ENCODE results near the gene KHDC4. TPM values are rescaled to one million over a fixed set of nuclear protein-coding genes. Genes with fewer than 3 reads are reported as not detected.

KHDC4 gene
- total RNA-seq, 2 experiments from 2014 or later: 82.3 to 87.2 TPM

DNA sequence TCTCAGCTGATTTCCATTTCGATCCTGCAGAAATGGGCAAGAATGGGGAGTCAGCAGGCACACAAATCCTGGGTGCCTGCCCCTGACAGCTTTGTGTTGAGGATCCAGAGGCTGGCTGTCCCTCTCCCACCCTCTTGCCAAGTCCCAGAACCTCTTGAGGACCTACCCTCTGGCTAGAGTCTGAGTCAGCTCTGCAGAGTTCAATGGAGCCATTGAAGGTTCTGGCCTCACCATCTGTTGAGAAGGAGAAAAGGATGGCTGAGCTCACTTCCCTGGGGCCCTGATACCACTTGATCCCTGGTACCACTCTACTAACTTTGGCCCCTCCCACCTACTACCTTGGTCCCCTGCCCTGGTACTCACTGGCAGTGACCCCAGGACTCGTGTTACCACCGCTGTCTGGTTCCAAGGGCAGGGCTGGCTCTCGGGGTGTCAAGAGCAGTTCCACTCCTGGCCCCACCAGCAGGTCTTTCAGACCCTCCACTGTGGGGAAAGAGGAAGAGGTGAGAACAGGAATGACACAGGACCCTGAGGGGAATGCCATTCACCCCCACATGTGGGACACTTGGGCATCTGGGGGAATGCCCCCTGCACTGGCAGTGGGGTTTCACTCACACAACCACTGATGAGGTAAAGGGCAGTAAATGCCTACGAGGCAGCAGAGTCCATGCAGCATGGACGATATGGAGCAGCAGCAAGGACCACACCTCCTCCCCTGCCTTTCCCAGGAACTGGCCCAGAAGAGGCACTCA, 17.7 kb upstream of the KHDC4 start:
- Mint-ChIP-seq H3K4me3 (no peak overlapping the region), H3K4me1 (ENCODE audit: low read depth) (peaks cover 10% of the 10 kb centered on the region), H3K27me3 (ENCODE audit: low read depth) (no peaks in the 10 kb centered on the region), H3K9me3 (no peaks in the 10 kb centered on the region), H3K27ac (peak overlapping the region; percentile 61), H3K36me3 (ENCODE audit: low read depth) (peaks cover 49% of the 10 kb centered on the region)
- intact Hi-C loops (cut with micrococcal nuclease): no loop called here
- CTCF ChIA-PET: interaction anchor here (0.5 to 1.4 kb wide), 2 partner anchors 13 to 25 kb away, joined by 3 read pairs; no protein-coding TSS in a partner anchor
- DNase-seq: no peak

DNA sequence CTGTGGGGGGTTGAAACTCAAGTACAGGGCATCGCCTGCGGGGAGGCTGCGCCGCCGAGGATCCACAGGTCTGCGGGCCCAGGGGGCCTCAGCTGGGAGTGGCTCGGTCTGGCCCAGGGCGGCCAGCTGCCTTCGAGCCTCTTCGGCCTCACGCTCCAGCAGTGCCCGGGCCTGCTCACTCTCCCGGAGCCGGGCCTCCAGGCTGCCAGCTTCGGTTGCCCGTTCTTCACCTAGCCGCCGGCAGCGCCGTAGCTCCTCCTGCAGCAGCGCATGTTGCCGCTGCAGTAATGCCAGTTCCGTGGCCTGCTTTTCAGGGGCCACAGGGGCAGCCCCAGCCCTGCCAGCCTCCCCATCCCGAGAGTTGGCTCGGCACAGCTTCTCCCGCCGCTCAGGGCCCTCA, 16.6 kb upstream of the KHDC4 start:
- peaks cover 21% of the 10 kb centered on the region for H3K4me1 Mint-ChIP-seq (ENCODE audit: low read depth)
- intact Hi-C loops (cut with micrococcal nuclease): no loop called here
- H3K4me3 Mint-ChIP-seq: no peak overlapping the region
- no peaks in the 10 kb centered on the region for H3K27me3 Mint-ChIP-seq (ENCODE audit: low read depth)
- no peak overlapping the region for H3K27ac Mint-ChIP-seq
- peaks cover 58% of the 10 kb centered on the region for H3K36me3 Mint-ChIP-seq (ENCODE audit: low read depth)
- CTCF ChIA-PET: interaction anchor here (0.6 kb wide), 1 partner anchor 386 kb away, joined by 5 read pairs; no protein-coding TSS in a partner anchor
- DNase-seq: no peak
- no peaks in the 10 kb centered on the region for H3K9me3 Mint-ChIP-seq

DNA sequence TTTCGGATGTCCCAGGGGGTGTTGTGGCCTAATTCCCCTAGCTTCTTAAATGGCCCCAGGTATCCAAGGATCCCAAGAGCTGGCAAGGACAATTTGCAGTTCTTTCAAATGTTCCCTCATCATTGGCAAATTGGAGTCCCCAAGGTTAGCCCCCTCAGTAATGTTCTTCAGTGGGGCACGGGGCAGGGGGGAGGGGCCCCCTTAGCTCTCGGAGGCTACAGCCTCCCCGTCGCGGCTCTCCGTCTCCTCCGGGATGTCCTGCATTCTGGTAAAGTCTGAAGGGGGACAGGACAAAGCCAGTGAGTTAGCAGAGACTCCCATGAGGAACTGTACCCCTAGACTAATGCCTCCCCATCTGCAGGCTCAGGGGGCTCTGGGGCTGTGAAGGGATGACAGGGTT, 13.5 kb upstream of the KHDC4 start:
- H3K36me3 Mint-ChIP-seq (ENCODE audit: low read depth): peaks cover 50% of the 10 kb centered on the region
- H3K4me1 Mint-ChIP-seq (ENCODE audit: low read depth): peaks cover 48% of the 10 kb centered on the region
- H3K4me3 Mint-ChIP-seq: no peak overlapping the region
- no peaks in the 10 kb centered on the region for H3K27me3 Mint-ChIP-seq (ENCODE audit: low read depth)
- H3K27ac Mint-ChIP-seq: peak overlapping the region; percentile 99
- intact Hi-C loops (cut with micrococcal nuclease): loop anchor here (10.0 kb wide), 1 partner anchor 277 kb away; no protein-coding TSS in a partner anchor
- no peaks in the 10 kb centered on the region for H3K9me3 Mint-ChIP-seq
- CTCF ChIA-PET: interaction anchor here (0.8 to 1.3 kb wide), 2 partner anchors 23 to 29 kb away, joined by 3 to 6 read pairs; no protein-coding TSS in a partner anchor
- DNase-seq: no peak

DNA sequence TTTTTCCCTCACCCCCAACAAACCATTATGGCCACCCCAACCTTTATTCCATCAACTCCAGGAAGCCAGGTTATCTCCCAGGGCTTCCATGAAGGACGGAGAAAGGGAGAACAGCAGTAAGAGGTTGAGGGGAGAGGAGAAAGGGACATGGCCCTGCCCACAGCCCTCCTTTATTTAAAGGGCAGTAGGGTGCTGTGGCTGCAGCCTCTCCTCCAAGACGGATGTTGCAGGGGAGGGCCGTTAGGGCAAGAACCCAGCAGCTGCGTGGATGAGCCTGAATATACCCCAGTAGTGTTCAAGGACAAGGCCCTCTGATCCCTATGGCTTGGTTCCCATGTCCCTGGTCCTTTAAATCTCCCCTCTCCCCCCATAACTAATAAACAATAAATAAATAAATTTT, 13.1 kb upstream of the KHDC4 start:
- intact Hi-C loops (cut with micrococcal nuclease): loop anchor here (10.0 kb wide), 1 partner anchor 278 kb away; no protein-coding TSS in a partner anchor
- DNase-seq: no peak
- Mint-ChIP-seq H3K36me3 (ENCODE audit: low read depth) (peaks cover 46% of the 10 kb centered on the region), H3K4me3 (no peak overlapping the region), H3K4me1 (ENCODE audit: low read depth) (peaks cover 51% of the 10 kb centered on the region), H3K27me3 (ENCODE audit: low read depth) (no peaks in the 10 kb centered on the region), H3K27ac (peak overlapping the region; percentile 99), H3K9me3 (no peaks in the 10 kb centered on the region)
- CTCF ChIA-PET: interaction anchor here (1.3 kb wide), 1 partner anchor 30 kb away, joined by 6 read pairs; no protein-coding TSS in a partner anchor

DNA sequence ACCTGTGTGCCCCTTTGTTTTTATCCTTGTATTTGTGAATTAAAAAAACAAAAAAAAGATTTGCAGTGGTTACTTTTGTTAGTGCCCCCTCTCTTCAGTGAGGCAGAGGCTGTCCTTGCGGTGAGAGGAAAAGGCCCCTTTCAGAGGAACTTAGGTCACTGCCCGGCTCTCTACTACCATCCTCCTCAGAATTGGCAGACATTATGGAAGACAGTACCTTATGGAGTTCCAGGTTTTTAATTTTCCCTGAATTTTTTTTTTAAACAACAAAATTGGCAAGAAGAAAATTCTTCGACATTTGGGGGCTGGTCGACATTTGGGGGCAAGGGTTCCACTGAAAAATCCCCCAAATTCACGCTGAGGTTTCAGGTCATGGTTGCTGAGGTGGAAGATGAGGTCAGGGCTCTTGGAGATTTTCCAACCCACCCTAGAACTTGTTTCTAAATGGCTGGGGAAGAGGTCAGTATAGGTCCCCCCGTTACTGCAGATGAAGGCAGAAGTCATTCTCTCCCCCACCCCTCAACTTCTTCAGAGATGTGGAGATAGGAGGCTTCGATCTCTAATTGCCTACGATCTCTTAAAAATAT, 12.5 kb upstream of the KHDC4 start:
- H3K27me3 Mint-ChIP-seq (ENCODE audit: low read depth): no peaks in the 10 kb centered on the region
- peaks cover 41% of the 10 kb centered on the region for H3K36me3 Mint-ChIP-seq (ENCODE audit: low read depth)
- peak overlapping the region; percentile 99 for H3K27ac Mint-ChIP-seq
- intact Hi-C loops (cut with micrococcal nuclease): loop anchor here (1.0 to 10.0 kb wide), 4 partner anchors 8 to 278 kb away; partner anchors contain the start of gene KHDC4
- no peak overlapping the region for H3K4me3 Mint-ChIP-seq
- CTCF ChIA-PET: interaction anchor here (1.0 to 2.2 kb wide), 4 partner anchors 9 to 42 kb away, joined by 3 to 7 read pairs (median 4); partner anchors contain the start of gene ARHGEF2
- peaks cover 56% of the 10 kb centered on the region for H3K4me1 Mint-ChIP-seq (ENCODE audit: low read depth)
- DNase-seq: no peak
- H3K9me3 Mint-ChIP-seq: no peaks in the 10 kb centered on the region

DNA sequence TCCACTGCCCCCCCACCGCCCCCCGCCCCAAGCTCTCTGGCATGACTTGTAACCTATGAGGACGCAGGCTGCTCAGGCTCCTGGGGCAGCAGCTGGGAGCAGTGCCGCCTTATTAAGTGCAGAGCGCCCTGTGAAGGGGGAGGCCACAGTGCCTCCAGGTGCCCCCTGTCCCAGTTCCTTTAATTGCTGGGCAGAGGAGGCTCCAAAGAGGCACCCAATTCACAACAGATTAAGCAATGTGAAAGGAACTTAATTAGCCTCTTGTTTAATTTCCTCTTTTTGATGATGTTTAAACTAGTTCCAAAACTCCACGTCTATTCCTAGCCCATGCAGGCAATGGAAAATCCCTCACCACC, 10.2 kb upstream of the KHDC4 start:
- intact Hi-C loops (cut with micrococcal nuclease): loop anchor here (10.0 kb wide), 1 partner anchor 280 kb away; no protein-coding TSS in a partner anchor
- H3K27ac Mint-ChIP-seq: peak overlapping the region; percentile 99
- CTCF ChIA-PET: interaction anchor here (1.2 to 3.3 kb wide), 4 partner anchors 9 to 45 kb away, joined by 3 to 16 read pairs (median 6); no protein-coding TSS in a partner anchor
- peaks cover 27% of the 10 kb centered on the region for H3K36me3 Mint-ChIP-seq (ENCODE audit: low read depth)
- H3K9me3 Mint-ChIP-seq: no peaks in the 10 kb centered on the region
- peaks cover 78% of the 10 kb centered on the region for H3K4me1 Mint-ChIP-seq (ENCODE audit: low read depth)
- no peaks in the 10 kb centered on the region for H3K27me3 Mint-ChIP-seq (ENCODE audit: low read depth)
- no peak for DNase-seq
- no peak overlapping the region for H3K4me3 Mint-ChIP-seq

DNA sequence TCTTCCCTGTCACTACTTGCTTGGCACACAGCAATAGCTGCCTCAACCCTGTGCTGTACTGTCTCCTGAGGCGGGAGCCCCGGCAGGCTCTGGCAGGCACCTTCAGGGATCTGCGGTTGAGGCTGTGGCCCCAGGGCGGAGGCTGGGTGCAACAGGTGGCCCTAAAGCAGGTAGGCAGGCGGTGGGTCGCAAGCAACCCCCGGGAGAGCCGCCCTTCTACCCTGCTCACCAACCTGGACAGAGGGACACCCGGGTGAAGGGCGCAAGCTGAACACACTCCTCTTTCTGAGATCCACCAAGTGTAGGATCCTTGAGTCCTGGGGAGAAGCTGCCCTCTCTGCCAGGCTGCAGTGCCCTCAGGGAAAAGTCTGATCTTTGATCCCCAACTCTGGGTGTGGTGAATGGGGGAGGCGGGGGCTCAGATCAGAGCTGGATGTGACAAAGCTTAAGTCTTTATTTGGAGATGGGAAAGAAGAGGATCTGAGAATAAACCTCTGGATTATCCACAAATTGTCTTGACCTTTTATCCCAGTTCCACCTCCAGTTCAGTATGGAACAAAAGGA, 8.4 kb upstream of the KHDC4 start:
- intact Hi-C loops (cut with micrococcal nuclease): loop anchor here (10.0 kb wide), 1 partner anchor 282 kb away; no protein-coding TSS in a partner anchor
- Mint-ChIP-seq H3K36me3 (ENCODE audit: low read depth) (peaks cover 18% of the 10 kb centered on the region), H3K27ac (peak overlapping the region; percentile 56), H3K4me1 (ENCODE audit: low read depth) (peaks cover 84% of the 10 kb centered on the region), H3K9me3 (no peaks in the 10 kb centered on the region), H3K4me3 (no peak overlapping the region), H3K27me3 (ENCODE audit: low read depth) (no peaks in the 10 kb centered on the region)
- CTCF ChIA-PET: interaction anchor here (0.7 to 3.3 kb wide), 3 partner anchors 36 to 47 kb away, joined by 3 to 16 read pairs (median 5); partner anchors contain the start of gene ARHGEF2
- no peak for DNase-seq

DNA sequence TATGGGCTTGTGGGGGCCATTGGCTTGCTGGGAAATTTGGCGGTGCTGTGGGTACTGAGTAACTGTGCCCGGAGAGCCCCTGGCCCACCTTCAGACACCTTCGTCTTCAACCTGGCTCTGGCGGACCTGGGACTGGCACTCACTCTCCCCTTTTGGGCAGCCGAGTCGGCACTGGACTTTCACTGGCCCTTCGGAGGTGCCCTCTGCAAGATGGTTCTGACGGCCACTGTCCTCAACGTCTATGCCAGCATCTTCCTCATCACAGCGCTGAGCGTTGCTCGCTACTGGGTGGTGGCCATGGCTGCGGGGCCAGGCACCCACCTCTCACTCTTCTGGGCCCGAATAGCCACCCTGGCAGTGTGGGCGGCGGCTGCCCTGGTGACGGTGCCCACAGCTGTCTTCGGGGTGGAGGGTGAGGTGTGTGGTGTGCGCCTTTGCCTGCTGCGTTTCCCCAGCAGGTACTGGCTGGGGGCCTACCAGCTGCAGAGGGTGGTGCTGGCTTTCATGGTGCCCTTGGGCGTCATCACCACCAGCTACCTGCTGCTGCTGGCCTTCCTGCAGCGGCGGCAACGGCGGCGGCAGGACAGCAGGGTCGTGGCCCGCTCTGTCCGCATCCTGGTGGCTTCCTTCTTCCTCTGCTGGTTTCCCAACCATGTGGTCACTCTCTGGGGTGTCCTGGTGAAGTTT, 7.8 kb upstream of the KHDC4 start:
- Mint-ChIP-seq H3K27me3 (ENCODE audit: low read depth) (no peaks in the 10 kb centered on the region), H3K4me1 (ENCODE audit: low read depth) (peaks cover 79% of the 10 kb centered on the region), H3K9me3 (no peaks in the 10 kb centered on the region), H3K36me3 (ENCODE audit: low read depth) (peaks cover 15% of the 10 kb centered on the region), H3K4me3 (no peak overlapping the region), H3K27ac (peak overlapping the region; percentile 90)
- intact Hi-C loops (cut with micrococcal nuclease): loop anchor here (10.0 kb wide), 1 partner anchor 283 kb away; no protein-coding TSS in a partner anchor
- DNase-seq: no peak
- CTCF ChIA-PET: interaction anchor here (0.7 to 5.6 kb wide), 3 partner anchors 37 to 40 kb away, joined by 3 to 135 read pairs (median 5); partner anchors contain the start of gene ARHGEF2

DNA sequence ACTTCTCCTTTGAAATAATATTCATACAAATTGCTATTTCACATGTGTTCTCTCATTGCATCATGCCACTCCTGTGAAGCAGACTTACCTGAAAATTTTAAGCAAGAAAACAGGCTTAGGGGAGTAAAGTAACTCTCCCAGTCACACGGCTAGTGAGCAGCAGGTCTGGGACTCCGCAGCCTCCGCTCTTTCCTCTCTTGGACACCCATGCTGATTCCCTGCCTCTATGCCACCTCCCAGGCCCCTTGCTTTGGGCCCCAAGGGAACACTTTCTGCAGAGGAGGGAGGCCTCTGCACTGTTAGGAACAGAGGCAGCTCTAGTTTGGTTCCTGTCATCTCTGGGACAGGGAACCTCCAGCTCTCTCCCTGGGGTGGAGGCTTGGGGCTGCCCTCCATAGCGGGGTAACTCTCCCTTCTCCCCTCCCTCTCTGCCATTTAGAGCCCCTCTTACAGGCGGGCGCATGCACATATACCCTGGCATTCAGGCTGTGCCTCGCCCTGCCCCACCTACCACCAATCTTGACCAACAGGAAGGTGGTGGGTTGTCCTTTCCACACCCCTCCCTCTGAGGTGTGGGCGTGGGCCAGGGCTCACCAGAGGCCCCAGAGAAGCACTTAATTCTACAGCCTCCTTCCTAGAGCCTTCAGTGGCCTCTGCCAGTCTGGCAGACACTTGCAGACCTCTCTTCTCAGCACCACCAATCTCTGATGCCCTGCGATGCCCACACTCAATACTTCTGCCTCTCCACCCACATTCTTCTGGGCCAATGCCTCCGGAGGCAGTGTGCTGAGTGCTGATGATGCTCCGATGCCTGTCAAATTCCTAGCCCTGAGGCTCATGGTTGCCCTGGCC, 7.0 kb upstream of the KHDC4 start, which contains the start of gene RXFP4:
TSS of gene RXFP4 (plus strand) at position 646 of the 852 bp plus-strand sequence. CDS start at position 718, 72 bp downstream.
- Mint-ChIP-seq H3K27ac (peak within 1 kb of the TSS; percentile 90), H3K9me3 (no peaks in the 10 kb centered on the region), H3K4me3 (no peak within 1 kb of the TSS), H3K27me3 (ENCODE audit: low read depth) (no peaks in the 10 kb centered on the region), H3K36me3 (ENCODE audit: low read depth) (peaks cover 8% of the 10 kb centered on the region), H3K4me1 (ENCODE audit: low read depth) (peaks cover 71% of the 10 kb centered on the region)
- DNase-seq: no peak
- intact Hi-C loops (cut with micrococcal nuclease): loop anchor here (10.0 kb wide), 1 partner anchor 284 kb away; no protein-coding TSS in a partner anchor
- CTCF ChIA-PET: interaction anchor here (0.8 to 5.6 kb wide), 4 partner anchors 8 to 124 kb away, joined by 3 to 135 read pairs (median 67); partner anchors contain the start of gene ARHGEF2

DNA sequence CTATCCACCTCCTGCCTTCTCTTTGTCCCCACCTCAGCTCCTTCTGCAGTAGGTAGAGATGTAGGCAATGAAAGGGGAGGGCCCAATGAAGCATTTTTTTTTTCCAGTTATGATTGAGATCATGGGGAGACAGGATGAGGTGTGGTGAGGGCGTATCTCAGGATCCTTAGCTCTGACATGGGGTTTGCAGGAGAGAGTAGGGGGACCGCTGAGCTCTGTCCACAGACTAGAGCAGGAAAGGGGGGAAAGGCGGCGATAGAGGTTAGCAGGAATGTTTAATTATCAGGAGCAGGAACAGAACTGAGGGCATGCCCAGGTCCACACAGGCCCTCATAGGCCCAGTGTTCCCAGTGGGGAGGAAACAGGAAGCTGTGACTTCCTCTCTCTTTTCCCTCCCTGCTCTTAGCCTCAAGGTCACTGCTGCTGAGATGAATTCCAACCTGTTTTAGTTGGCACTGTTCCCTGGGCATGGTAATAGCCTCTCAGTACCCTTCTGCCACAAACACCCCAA, 6.3 kb upstream of the KHDC4 start:
- intact Hi-C loops (cut with micrococcal nuclease): loop anchor here (10.0 kb wide), 1 partner anchor 284 kb away; no protein-coding TSS in a partner anchor
- DNase-seq: no peak
- Mint-ChIP-seq H3K27me3 (ENCODE audit: low read depth) (no peaks in the 10 kb centered on the region), H3K9me3 (no peaks in the 10 kb centered on the region), H3K4me1 (ENCODE audit: low read depth) (peaks cover 64% of the 10 kb centered on the region), H3K27ac (peak overlapping the region; percentile 90), H3K4me3 (no peak overlapping the region), H3K36me3 (ENCODE audit: low read depth) (peaks cover 5% of the 10 kb centered on the region)
- CTCF ChIA-PET: interaction anchor here (0.6 to 5.6 kb wide), 5 partner anchors 9 to 125 kb away, joined by 3 to 135 read pairs (median 5); partner anchors contain the start of gene ARHGEF2
